DND-41 (cell line): Measurements from ENCODE around the gene TRPV6.

Experiments
- EZH2 ChIP-seq: IDR thresholded peaks from 3 replicates; pipeline ENCODE4 v1.6.1; 2012; ENCODE audit warnings: borderline replicate concordance, low read depth, mild to moderate bottlenecking, moderate library complexity, low read length, inconsistent platforms; ENCODE audit not compliant: severe bottlenecking
- TF ChIP-seq, protein P1 (sequence below): IDR thresholded peaks from 2 replicates; pipeline ENCODE4 v1.5.1; 2012; ENCODE audit warnings: borderline replicate concordance, low read length, moderate library complexity, mild to moderate bottlenecking; ENCODE audit not compliant: poor library complexity, severe bottlenecking; ENCODE audit errors: extremely low read depth

DNA sequence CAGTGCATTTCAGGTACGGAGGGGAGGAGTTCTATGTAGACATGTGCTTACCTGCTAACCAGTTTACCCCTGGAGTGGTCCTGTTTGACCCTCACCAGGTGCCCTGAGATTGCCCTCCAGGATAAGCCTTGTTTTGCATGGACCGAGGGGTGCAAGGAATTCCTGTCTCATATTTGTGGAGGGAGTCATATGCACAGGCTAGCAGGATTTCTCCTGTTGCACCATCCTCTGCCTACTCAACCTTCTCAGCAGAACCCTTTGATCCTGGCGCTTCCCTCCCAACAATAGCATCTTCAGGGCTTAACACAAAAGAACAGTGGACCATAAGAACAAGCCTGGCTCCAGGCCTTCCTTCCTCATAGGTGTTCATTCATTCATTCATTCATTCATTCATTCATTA, 7.2 kb downstream of the TRPV6 start:
- TF ChIP-seq, protein P1, sequence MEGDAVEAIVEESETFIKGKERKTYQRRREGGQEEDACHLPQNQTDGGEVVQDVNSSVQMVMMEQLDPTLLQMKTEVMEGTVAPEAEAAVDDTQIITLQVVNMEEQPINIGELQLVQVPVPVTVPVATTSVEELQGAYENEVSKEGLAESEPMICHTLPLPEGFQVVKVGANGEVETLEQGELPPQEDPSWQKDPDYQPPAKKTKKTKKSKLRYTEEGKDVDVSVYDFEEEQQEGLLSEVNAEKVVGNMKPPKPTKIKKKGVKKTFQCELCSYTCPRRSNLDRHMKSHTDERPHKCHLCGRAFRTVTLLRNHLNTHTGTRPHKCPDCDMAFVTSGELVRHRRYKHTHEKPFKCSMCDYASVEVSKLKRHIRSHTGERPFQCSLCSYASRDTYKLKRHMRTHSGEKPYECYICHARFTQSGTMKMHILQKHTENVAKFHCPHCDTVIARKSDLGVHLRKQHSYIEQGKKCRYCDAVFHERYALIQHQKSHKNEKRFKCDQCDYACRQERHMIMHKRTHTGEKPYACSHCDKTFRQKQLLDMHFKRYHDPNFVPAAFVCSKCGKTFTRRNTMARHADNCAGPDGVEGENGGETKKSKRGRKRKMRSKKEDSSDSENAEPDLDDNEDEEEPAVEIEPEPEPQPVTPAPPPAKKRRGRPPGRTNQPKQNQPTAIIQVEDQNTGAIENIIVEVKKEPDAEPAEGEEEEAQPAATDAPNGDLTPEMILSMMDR = no peak
- TF ChIP-seq EZH2 = no peak
